HCT116 (cell line): ENCODE measurements around the gene MTUS2. TPM values are rescaled to one million over a fixed set of nuclear protein-coding genes. Genes with fewer than 3 reads are reported as not detected.

Experiments
- ATAC-seq: fragments of 200-7000 bp; cut with Tn5 transposase; 2 replicates; pipeline ENCODE4 v1.9.1; 2020; ENCODE audit warnings: mild to moderate bottlenecking, moderate library complexity
- BruUV-seq: library from RNA; stranded (reverse); fragments of 400-500 nt; replicated peaks from 2 replicates; lab custom pipeline; 2021; lab: Mats Ljungman, UMichigan
- CTCF ChIA-PET: fragments of 300-600 bp; sonication (Branson Sonifier 250); formaldehyde crosslinking; loops from one replicate; lab custom pipeline; 2021; ENCODE audit warnings: antibody characterized with exemption; lab: Charles Lee
- POLR2A ChIA-PET: fragments of 300-600, 350-600 bp; sonication (Branson Sonifier 250); formaldehyde crosslinking; loops from one replicate; lab custom pipeline; 2021; ENCODE audit warnings: antibody characterized with exemption; lab: Charles Lee
- RAD21 ChIA-PET, 2 experiments: fragments of 300-600 bp; sonication (Branson Sonifier 250); formaldehyde crosslinking; loops; one replicate each; lab custom pipeline; 2023; ENCODE audit warnings: low total read pairs in 2 of 2; ENCODE audit not compliant: uncharacterized antibody in 2 of 2, unreplicated experiment in 2 of 2, low non-redundant PET in 1 of 2; lab: Charles Lee
- DNase-seq: peaks from one replicate; pipeline ENCODE4 v3.0.0-alpha.2; 2010; ENCODE audit warnings: low read depth, low spot score
- H2AFZ ChIP-seq: fragments of 200-600 bp; shearing (Covaris generic), sonication (generic); 2 replicates; pipeline ENCODE4 v1.6.1; 2017; ENCODE audit warnings: low read depth, mixed run types, mixed read lengths, antibody characterized with exemption, low read length; ENCODE audit not compliant: poor library complexity, severe bottlenecking
- H3K27ac ChIP-seq: 2 replicates; pipeline ENCODE4 v1.5.1; 2012; ENCODE audit warnings: low read depth, low read length
- H3K27me3 ChIP-seq: fragments of 200-600 bp; sonication (generic); 2 replicates; pipeline ENCODE4 v1.6.1; 2016; ENCODE audit warnings: mixed run types, low read length, mixed read lengths; ENCODE audit not compliant: insufficient read depth
- H3K36me3 ChIP-seq, 2 experiments: fragments of 200-500 bp in 1 of 2; fragments of 200-600 bp in 1 of 2; sonication (Bioruptor generic) in 1 of 2; sonication (generic) in 1 of 2; 2 replicates each; pipeline versions ENCODE4 v1.5.1 to v1.6.1; 2014 to 2016; ENCODE audit warnings: low read length in 2 of 2, inconsistent platforms in 1 of 2, mixed read lengths in 1 of 2, mixed run types in 1 of 2; ENCODE audit not compliant: insufficient read depth in 2 of 2, control insufficient read depth in 1 of 2
- H3K4me1 ChIP-seq, 2 experiments: fragments of 200-600 bp in 1 of 2; sonication (generic) in 1 of 2; 2 replicates each; pipeline versions ENCODE4 v1.5.1 to v1.6.1; 2012 to 2017; ENCODE audit warnings: low read length in 2 of 2, inconsistent platforms in 1 of 2, mild to moderate bottlenecking in 1 of 2, mixed read lengths in 1 of 2, mixed run types in 1 of 2, moderate library complexity in 1 of 2; ENCODE audit not compliant: insufficient read depth in 2 of 2, control insufficient read depth in 1 of 2
- H3K4me2 ChIP-seq: fragments of 200-600 bp; sonication (generic); 2 replicates; pipeline ENCODE4 v1.6.1; 2017; ENCODE audit warnings: mixed run types, low read length, mixed read lengths
- H3K4me3 ChIP-seq, 2 experiments: fragments of 200-600 bp in 1 of 2; sonication (generic) in 1 of 2; replicated peaks in 1 of 2; 2 replicates each; pipeline ENCODE4 v1.5.1; 2011 to 2016; ENCODE audit warnings: low read length in 2 of 2, control low read depth in 1 of 2, low read depth in 1 of 2, mild to moderate bottlenecking in 1 of 2, mixed read lengths in 1 of 2, mixed run types in 1 of 2
- H3K79me2 ChIP-seq: fragments of 200-600 bp; sonication (generic); 2 replicates; pipeline ENCODE4 v1.6.1; 2017; ENCODE audit warnings: mild to moderate bottlenecking, mixed run types, low read length, moderate library complexity, mixed read lengths; ENCODE audit not compliant: insufficient read depth
- H3K9ac ChIP-seq: fragments of 200-600 bp; sonication (generic); 2 replicates; pipeline ENCODE4 v1.6.1; 2016; ENCODE audit warnings: low read length, mixed read lengths
- H3K9me2 ChIP-seq: fragments of 200-600 bp; sonication (generic), shearing (Covaris generic); 2 replicates; pipeline ENCODE4 v1.6.1; 2017; ENCODE audit warnings: mixed run types, mild to moderate bottlenecking, moderate library complexity; ENCODE audit not compliant: insufficient read depth
- H3K9me3 ChIP-seq, 2 experiments: fragments of 200-500 bp in 1 of 2; fragments of 200-600 bp in 1 of 2; sonication (Bioruptor generic) in 1 of 2; sonication (generic) in 1 of 2; 2 replicates each; pipeline ENCODE4 v1.6.1; 2014 to 2017; ENCODE audit warnings: low read length in 2 of 2, mixed read lengths in 2 of 2, inconsistent platforms in 1 of 2, low read depth in 1 of 2, mild to moderate bottlenecking in 1 of 2, mixed run types in 1 of 2, moderate library complexity in 1 of 2; ENCODE audit not compliant: control insufficient read depth in 1 of 2, insufficient read depth in 1 of 2
- H4K20me1 ChIP-seq: fragments of 200-600 bp; sonication (generic), shearing (Covaris generic); 2 replicates; pipeline ENCODE4 v1.6.1; 2017; ENCODE audit warnings: mixed run types, mild to moderate bottlenecking, moderate library complexity; ENCODE audit not compliant: insufficient read depth
- CBX3 ChIP-seq: IDR thresholded peaks from 2 replicates; pipeline ENCODE4 v1.6.1; 2012; ENCODE audit warnings: low read depth
- CEBPB ChIP-seq: IDR thresholded peaks from 2 replicates; pipeline ENCODE4 v1.6.1; 2012; ENCODE audit warnings: low read depth
- CTCF ChIP-seq, 3 experiments: fragments of 200-600 bp in 1 of 3; sonication (generic) in 1 of 3; IDR thresholded peaks in 2 of 3; conservative IDR thresholded peaks in 1 of 3; 2 replicates each; pipeline ENCODE4 v1.5.1; 2012 to 2017; ENCODE audit warnings: low read depth in 2 of 3, low read length in 2 of 3, antibody characterized with exemption in 1 of 3, borderline replicate concordance in 1 of 3, control low read depth in 1 of 3, mild to moderate bottlenecking in 1 of 3, mixed read lengths in 1 of 3, mixed run types in 1 of 3, moderate library complexity in 1 of 3; ENCODE audit not compliant: insufficient read depth in 1 of 3
- ELF1 ChIP-seq: IDR thresholded peaks from 2 replicates; pipeline ENCODE4 v1.6.1; 2012; ENCODE audit warnings: low read depth, borderline replicate concordance
- EZH2 ChIP-seq: fragments of 200-600 bp; sonication (generic); IDR thresholded peaks from 2 replicates; pipeline ENCODE4 v1.6.1; 2017; ENCODE audit warnings: antibody characterized with exemption, mixed run types
- FOSL1 ChIP-seq: IDR thresholded peaks from 2 replicates; pipeline ENCODE4 v1.6.1; 2012; ENCODE audit warnings: low read depth
- RAD21 ChIP-seq: IDR thresholded peaks from 2 replicates; pipeline ENCODE4 v1.6.1; 2012; ENCODE audit warnings: low read depth, mild to moderate bottlenecking
- REST ChIP-seq: IDR thresholded peaks from 2 replicates; pipeline ENCODE4 v1.6.1; 2012; ENCODE audit warnings: low read depth
- SIN3A ChIP-seq: IDR thresholded peaks from 2 replicates; pipeline ENCODE4 v1.6.1; 2012; ENCODE audit warnings: low read depth
- SRF ChIP-seq: IDR thresholded peaks from 2 replicates; pipeline ENCODE4 v1.6.1; 2012; ENCODE audit warnings: low read depth
- ZNF274 ChIP-seq: fragments of 200-500 bp; sonication (Bioruptor generic); IDR thresholded peaks from 2 replicates; pipeline ENCODE4 v1.6.1; 2014; ENCODE audit warnings: mild to moderate bottlenecking, low read depth, low read length, inconsistent platforms
- intact Hi-C: fragments of 100-400 bp; cut with micrococcal nuclease; formaldehyde crosslinking; loops from 2 replicates; pipeline ENCODE4 v1.10.0; 2022
- total RNA-seq: library from RNA; stranded (reverse); gene quantifications from one replicate; pipeline ENCODE4 v1.2.1, GENCODE V29; 2021; ENCODE audit not compliant: unreplicated experiment

MTUS2 gene
- total RNA-seq, 1 experiment from 2014 or later = 0.02 TPM

- no peaks in the 10 kb centered on the region for H3K4me1 ChIP-seq
- H3K27me3 ChIP-seq = peaks cover 18% of the 10 kb centered on the region
- ChIA-PET POLR2A (no interaction called here), RAD21 (no interaction called here), CTCF (interaction anchor here (2.7 kb wide), 1 partner anchor 9 kb away, joined by 10 read pairs; no protein-coding TSS in a partner anchor)
- H3K27ac ChIP-seq = no peak overlapping the region
- ATAC-seq (no peak), DNase-seq (no peak)
- H3K79me2 ChIP-seq = no peaks in the 10 kb centered on the region
- H3K4me2 ChIP-seq = no peak overlapping the region
- H3K9me2 ChIP-seq = no peaks in the 10 kb centered on the region
- H3K4me3 ChIP-seq = no peak overlapping the region
- H3K9me3 ChIP-seq = no peaks in the 10 kb centered on the region
- H3K9ac ChIP-seq = no peak overlapping the region
- intact Hi-C loops = no loop called here
- no peak overlapping the region for H2AFZ ChIP-seq
- no peaks in the 10 kb centered on the region for H4K20me1 ChIP-seq
- H3K36me3 ChIP-seq = no peaks in the 10 kb centered on the region
- TF ChIP-seq FOSL1 (no peak), SRF (no peak), CTCF (IDR thresholded peaks at IDR 0.05 in 2 of 3, conservative IDR thresholded peaks at IDR 0.05 in 1 of 3; ENCODE audit: borderline replicate concordance in 1 of 3, insufficient read depth in 1 of 3, low read depth in 2 of 3, low read length in 2 of 3) (no peak), ELF1 (no peak), ZNF274 (no peak), RAD21 (no peak), EZH2 (no peak), SIN3A (no peak), CBX3 (no peak), REST (no peak), CEBPB (no peak)
- BruUV-seq = no TSS peak
These were observed 660.9 kb downstream of the MTUS2 start for GRCh38 chr13:29480893-29481525.
